Retinal pigment epithelial cell (primary cell): ENCODE results near the gene PRR27.
A peak's percentile ranks its signal among the peaks of the same experiment; 100 is the strongest.
"Not testable (repeated sequence)": the region's sequence is repeated elsewhere in the genome, so short reads cannot be mapped to it uniquely, and the experiment has no call there.

Source experiments
- DNase-seq: peaks from one replicate; pipeline ENCODE4 v3.0.0-alpha.2; 2010; ENCODE audit warnings: low read depth
- H3K4me3 ChIP-seq: 2 replicates; pipeline ENCODE4 v1.5.1; 2011; ENCODE audit warnings: mild to moderate bottlenecking, low read length, control low read depth, moderate library complexity
- CTCF ChIP-seq: conservative IDR thresholded peaks from 2 replicates; pipeline ENCODE4 v1.5.1; 2011; ENCODE audit warnings: low read depth, low read length, control low read depth, inconsistent platforms

The PRR27 gene

GRCh38 chr4:70195425-70195824, 41.4 kb downstream of the PRR27 start, which contains the start of gene ODAM:
Gene ODAM, plus strand, starts transcription at chr4:70195725. Its CDS starts 819 bp downstream, at chr4:70196544.
- DNase-seq: no peak
- no peak for TF ChIP-seq CTCF
- no peak within 1 kb of the TSS for H3K4me3 ChIP-seq

GRCh38 chr4:70196857-70197256, 42.8 kb downstream of the PRR27 start:
- no peak overlapping the region for H3K4me3 ChIP-seq
- no peak for DNase-seq
- no peak for TF ChIP-seq CTCF

GRCh38 chr4:70197842-70198241, 43.8 kb downstream of the PRR27 start:
- TF ChIP-seq CTCF: no peak
- no peak overlapping the region for H3K4me3 ChIP-seq
- peak; percentile 68 for DNase-seq

- TF ChIP-seq CTCF: no peak
- no peak overlapping the region for H3K4me3 ChIP-seq
- DNase-seq: no peak
Measured at GRCh38 chr4:70203601-70204000, 49.6 kb downstream of the PRR27 start.

- not testable (repeated sequence) for H3K4me3 ChIP-seq, DNase-seq
Measured at GRCh38 chr4:70212752-70213151, 58.7 kb downstream of the PRR27 start.
